ENCODE measurements around the gene EYS.

DNA sequence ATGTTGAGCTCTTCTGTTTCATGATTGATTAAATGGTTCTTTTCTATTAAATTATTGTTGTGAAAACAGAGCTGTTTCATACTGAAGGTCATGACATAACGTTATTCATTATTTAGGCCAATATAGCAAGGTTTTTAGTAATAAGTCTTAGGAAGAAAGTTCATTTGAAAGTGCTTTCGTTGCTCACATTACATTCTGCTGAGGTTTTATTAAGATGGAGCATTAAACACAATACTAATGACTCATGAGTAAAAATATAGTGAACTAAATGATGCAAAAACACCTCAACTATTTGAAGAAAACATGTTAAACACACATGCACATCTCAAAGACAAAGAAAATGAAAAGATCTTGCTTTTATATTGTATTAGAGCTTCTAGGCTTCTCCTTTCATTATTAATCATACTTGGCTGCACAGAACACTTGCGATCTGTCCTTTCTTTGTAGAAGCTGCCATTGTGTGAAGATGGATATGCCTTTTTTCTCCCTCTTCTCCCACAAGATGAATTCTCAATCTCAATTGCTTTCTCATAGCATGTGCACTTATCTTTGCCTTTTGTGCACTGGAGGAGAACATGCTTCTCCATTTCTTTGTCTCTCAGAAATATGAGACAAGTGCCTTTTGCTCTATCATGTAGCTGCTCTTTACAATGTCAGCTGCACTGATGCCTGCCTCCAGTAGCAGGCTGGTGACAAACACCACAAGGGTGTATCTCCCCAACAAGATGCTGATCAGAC, 1759.1 kb downstream of the EYS start:
- no peak for TF ChIP-seq POLR2AphosphoS5 (IDR thresholded peaks at IDR 0.05)
- TF ChIP-seq, protein P1, sequence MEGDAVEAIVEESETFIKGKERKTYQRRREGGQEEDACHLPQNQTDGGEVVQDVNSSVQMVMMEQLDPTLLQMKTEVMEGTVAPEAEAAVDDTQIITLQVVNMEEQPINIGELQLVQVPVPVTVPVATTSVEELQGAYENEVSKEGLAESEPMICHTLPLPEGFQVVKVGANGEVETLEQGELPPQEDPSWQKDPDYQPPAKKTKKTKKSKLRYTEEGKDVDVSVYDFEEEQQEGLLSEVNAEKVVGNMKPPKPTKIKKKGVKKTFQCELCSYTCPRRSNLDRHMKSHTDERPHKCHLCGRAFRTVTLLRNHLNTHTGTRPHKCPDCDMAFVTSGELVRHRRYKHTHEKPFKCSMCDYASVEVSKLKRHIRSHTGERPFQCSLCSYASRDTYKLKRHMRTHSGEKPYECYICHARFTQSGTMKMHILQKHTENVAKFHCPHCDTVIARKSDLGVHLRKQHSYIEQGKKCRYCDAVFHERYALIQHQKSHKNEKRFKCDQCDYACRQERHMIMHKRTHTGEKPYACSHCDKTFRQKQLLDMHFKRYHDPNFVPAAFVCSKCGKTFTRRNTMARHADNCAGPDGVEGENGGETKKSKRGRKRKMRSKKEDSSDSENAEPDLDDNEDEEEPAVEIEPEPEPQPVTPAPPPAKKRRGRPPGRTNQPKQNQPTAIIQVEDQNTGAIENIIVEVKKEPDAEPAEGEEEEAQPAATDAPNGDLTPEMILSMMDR (IDR thresholded peaks at IDR 0.05), result no peak

Data from breast epithelium (tissue), 3 donors.